Aorta (tissue), 5 donors: ENCODE data around the gene DPCD. TPM values are rescaled to one million over a fixed set of nuclear protein-coding genes. Genes with fewer than 3 reads are reported as not detected.

ENCODE experiments used
- ATAC-seq: fragments of 200-7000 bp; cut with Tn5 transposase; one replicate; pipeline ENCODE4 v1.9.1; 2022; ENCODE audit warnings: moderate library complexity; ENCODE audit not compliant: low FRiP score
- DNase-seq, 2 donors: peaks; one replicate each; pipeline ENCODE4 v3.0.0-alpha.2; 2020
- H3K27ac ChIP-seq, 2 donors: one replicate each; pipeline ENCODE4 v1.5.1; 2013; ENCODE audit warnings: low read length in 2 of 2, mild to moderate bottlenecking in 2 of 2, moderate library complexity in 2 of 2, control low read depth in 1 of 2, inconsistent platforms in 1 of 2, low read depth in 1 of 2
- H3K27me3 ChIP-seq, 2 donors: one replicate each; pipeline ENCODE4 v1.6.1; 2013; ENCODE audit warnings: control low read depth in 1 of 2, low read length in 1 of 2, mild to moderate bottlenecking in 1 of 2, moderate library complexity in 1 of 2; ENCODE audit not compliant: insufficient read depth in 2 of 2, control insufficient read depth in 1 of 2
- H3K36me3 ChIP-seq, 2 donors: one replicate each; pipeline ENCODE4 v1.6.1; 2013; ENCODE audit warnings: control low read depth in 1 of 2, low read length in 1 of 2, mild to moderate bottlenecking in 1 of 2; ENCODE audit not compliant: insufficient read depth in 2 of 2, control insufficient read depth in 1 of 2
- H3K4me1 ChIP-seq, 2 donors: one replicate each; pipeline ENCODE4 v1.6.1; 2013; ENCODE audit warnings: low read length in 2 of 2, control low read depth in 1 of 2, mild to moderate bottlenecking in 1 of 2, moderate library complexity in 1 of 2; ENCODE audit not compliant: insufficient read depth in 2 of 2, control insufficient read depth in 1 of 2
- H3K4me3 ChIP-seq, 2 donors: one replicate each; pipeline ENCODE4 v1.5.1; 2013; ENCODE audit warnings: low read length in 2 of 2, control low read depth in 1 of 2, mild to moderate bottlenecking in 1 of 2
- H3K9me3 ChIP-seq: one replicate; pipeline ENCODE4 v1.6.1; 2013; ENCODE audit warnings: mild to moderate bottlenecking, low read length; ENCODE audit not compliant: control insufficient read depth
- WGBS, 2 donors: extraction: QIAGEN DNeasy Blood & Tissue Kit; methylation state at CpG; one replicate each; pipeline ENCODE4 v1.1.7; 2013; 5-methylcytosine and 5-hydroxymethylcytosine counted together
- intact Hi-C, 2 donors: fragments of 100-400 bp; cut with DNase I; formaldehyde crosslinking; loops; one replicate each; pipeline versions ENCODE4 v1.14.2 to v1.15.0; 2022
- long read RNA-seq, 2 donors: library from polyadenylated mRNA; unstranded; transcript quantifications; one replicate each; pipeline ENCODE4 v2.0.0, GENCODE V29; 2020 to 2021
- polyA plus RNA-seq, 2 donors: library from polyadenylated mRNA; stranded (reverse); fragments of 200-250 nt; gene quantifications; one replicate each; pipeline ENCODE4 v1.2.3, GENCODE V29; 2013
- total RNA-seq, 2 donors: library from RNA; stranded (reverse); fragmentation: NEBNext Ultra II Directional; extraction: Animal tissue kit (Norgen Biotek cat#: 25700); gene quantifications; one replicate each; pipeline ENCODE4 v1.2.1, GENCODE V29; 2021
- donor health status: healthy with polysubstance abuse.
- donor health status: Bipolar disorder and iron deficiency.
- donor health status: DM: no; HTN: no; CAD: no.
- donor health status: DM: no; HTN: no; CAD: no.
- donor health status: DM: yes; HTN: yes; CAD: no.

The DPCD gene
- total RNA-seq (1 to 10 TPM; 5.5 to 9.8 TPM), polyA plus RNA-seq (10 to 100 TPM; 11.9 to 27.6 TPM)
- long read RNA-seq, donor 1, transcript DPCD-202 (6 exons, 858 nt): major isoform, 7 of 14 reads
- long read RNA-seq, donor 1, partial matches to known transcripts: 0 of 14 reads
- long read RNA-seq, donor 1, other reads (novel, unspliced or antisense): 7 of 14 reads
- long read RNA-seq, donor 2, transcript DPCD-202 (6 exons, 858 nt): major isoform, 5 of 7 reads
- long read RNA-seq, donor 2, partial matches to known transcripts: 0 of 7 reads
- long read RNA-seq, donor 2, other reads (novel, unspliced or antisense): 2 of 7 reads

DNA sequence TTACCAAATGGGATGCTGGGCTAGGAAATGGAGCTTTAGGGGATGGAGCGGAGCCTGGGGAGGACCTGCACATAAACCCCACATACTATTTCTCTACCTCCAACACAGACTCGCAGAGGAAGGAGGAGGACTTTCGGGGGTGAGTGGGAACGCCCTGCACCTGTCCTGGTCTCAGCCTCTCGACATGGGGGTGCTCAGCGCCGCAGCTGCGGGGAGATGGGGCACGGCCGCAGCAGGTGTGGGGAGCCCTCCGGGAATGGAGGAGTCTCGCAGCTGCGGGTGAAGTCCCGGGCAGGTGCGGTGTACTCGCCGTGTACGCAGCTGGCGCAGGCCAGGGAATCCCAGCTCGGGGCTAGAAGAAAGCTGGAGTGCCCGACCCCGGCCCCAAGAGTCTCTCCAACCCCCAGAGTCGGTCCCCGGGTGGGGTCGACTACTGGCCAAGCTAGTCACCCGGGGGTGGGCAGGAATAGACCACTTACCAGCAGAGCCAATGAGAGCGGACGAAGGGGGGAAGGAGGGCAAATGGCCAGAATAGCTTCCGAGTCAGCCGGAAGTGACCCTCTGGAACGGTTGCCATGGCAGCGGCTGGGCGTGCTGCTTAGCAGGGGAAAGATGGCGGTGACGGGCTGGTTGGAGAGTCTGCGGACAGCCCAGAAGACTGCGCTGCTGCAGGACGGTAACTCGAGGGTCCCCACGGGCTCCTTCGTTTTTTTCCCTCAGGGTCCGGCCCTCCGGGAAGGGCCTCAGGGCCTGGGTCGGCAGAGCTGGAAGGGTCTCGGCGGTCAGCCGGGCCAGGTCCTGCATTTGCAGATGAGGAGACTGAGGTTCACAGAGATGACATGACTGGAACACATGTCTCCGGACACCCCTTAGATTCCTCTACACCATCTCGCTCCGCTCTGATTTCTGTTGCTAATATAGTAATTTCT is at the start of gene DPCD, which contains the start of gene POLL:
DPCD (plus strand) TSS at position 597 of the 929 bp plus-strand sequence; CDS start at position 613, 16 bp downstream.
POLL (minus strand) TSS at position 533 of the 929 bp plus-strand sequence. CDS start 897 bp downstream, outside the sequence.
- Histone ChIP-seq H3K27me3 (no peaks in the 10 kb centered on the region), H3K27ac (peak within 1 kb of the TSS in 1 of 2 donors; percentile 13), H3K4me1 (peaks cover 0 to 6% of the 10 kb centered on the region in 2 donors), H3K4me3 (peak within 1 kb of the TSS; percentile 68 to 85), H3K9me3 (no peaks in the 10 kb centered on the region), H3K36me3 (peaks cover 0 to 2% of the 10 kb centered on the region in 2 donors)
- 1% methylated on average over 50 of the region's 50 CpGs for WGBS, 2 donors
- intact Hi-C loops: no loop called here
- DNase-seq: peak; percentile 99
- ATAC-seq: peak; percentile 95

DNA sequence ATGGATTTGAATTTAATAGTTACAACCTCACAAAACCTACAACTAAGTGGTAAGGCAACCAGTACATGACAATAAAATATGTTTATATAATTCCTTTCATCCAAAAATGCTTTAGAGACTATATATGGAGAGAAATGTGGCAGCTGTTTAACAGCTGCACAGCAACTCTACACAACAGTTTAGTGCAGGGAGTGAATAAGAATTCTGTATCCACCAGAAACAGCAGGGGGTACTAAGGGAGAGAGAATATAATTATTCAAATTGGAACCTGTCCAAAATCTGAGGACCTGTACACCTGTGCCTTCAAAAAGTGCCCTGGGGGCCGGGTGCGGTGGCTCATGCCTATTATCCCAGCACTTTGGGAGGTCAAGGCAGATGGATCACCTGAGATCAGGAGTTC is 49.7 kb upstream of the DPCD start:
- DNase-seq (no peak), ATAC-seq (no peak)
- Histone ChIP-seq H3K36me3 (peaks cover 0 to 6% of the 10 kb centered on the region in 2 donors), H3K4me1 (no peaks in the 10 kb centered on the region), H3K27me3 (no peaks in the 10 kb centered on the region), H3K9me3 (no peaks in the 10 kb centered on the region), H3K4me3 (no peak overlapping the region), H3K27ac (no peak overlapping the region)
- intact Hi-C loops: no loop called here
- 93 to 95% methylated on average over 2 of the region's 2 CpGs for WGBS, 2 donors

- no peak for ATAC-seq
- H3K36me3 ChIP-seq: no peaks in the 10 kb centered on the region
- H3K4me1 ChIP-seq: no peaks in the 10 kb centered on the region
- no peaks in the 10 kb centered on the region for H3K9me3 ChIP-seq
- intact Hi-C loops: no loop called here
- no peak for DNase-seq
- no peaks in the 10 kb centered on the region for H3K27me3 ChIP-seq
- no peak overlapping the region for H3K27ac ChIP-seq
- H3K4me3 ChIP-seq: no peak overlapping the region
Measured at GRCh38 chr10:101545898-101546297, 42.2 kb upstream of the DPCD start.

DNA sequence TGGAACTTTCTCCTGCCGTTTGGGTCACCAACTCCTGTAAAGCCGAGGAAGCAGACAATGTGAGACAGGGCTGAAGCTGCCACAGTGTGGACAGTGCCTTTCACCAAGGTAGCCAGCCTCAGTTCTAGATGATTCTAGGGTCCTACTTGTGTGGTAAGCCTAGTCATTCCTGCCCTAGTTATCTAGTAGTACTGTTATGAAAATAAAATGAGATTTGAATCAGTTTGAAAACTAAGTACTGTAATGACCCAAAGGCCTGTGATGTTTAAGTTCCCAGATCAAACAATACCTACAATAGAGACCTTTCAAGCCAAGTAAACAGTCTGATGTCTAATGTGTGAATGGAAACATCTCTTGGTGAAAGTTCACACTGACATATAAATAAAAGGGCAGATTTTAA is 37.2 kb upstream of the DPCD start:
- Histone ChIP-seq H3K27ac (no peak overlapping the region), H3K36me3 (peaks cover 1 to 8% of the 10 kb centered on the region in 2 donors), H3K9me3 (no peaks in the 10 kb centered on the region), H3K4me3 (no peak overlapping the region), H3K4me1 (no peaks in the 10 kb centered on the region), H3K27me3 (no peaks in the 10 kb centered on the region)
- intact Hi-C loops: no loop called here
- ATAC-seq (no peak), DNase-seq (no peak)
- WGBS, 2 donors: 94% methylated on average over 2 of the region's 2 CpGs

GRCh38 chr10:101552442-101552841 is 35.7 kb upstream of the DPCD start:
- Histone ChIP-seq H3K4me3 (no peak overlapping the region), H3K27ac (no peak overlapping the region), H3K4me1 (no peaks in the 10 kb centered on the region), H3K9me3 (no peaks in the 10 kb centered on the region), H3K27me3 (no peaks in the 10 kb centered on the region), H3K36me3 (peaks cover 1 to 8% of the 10 kb centered on the region in 2 donors)
- WGBS, 2 donors: 97% methylated on average over 3 of the region's 3 CpGs
- ATAC-seq (no peak), DNase-seq (no peak)
- intact Hi-C loops: no loop called here

DNA sequence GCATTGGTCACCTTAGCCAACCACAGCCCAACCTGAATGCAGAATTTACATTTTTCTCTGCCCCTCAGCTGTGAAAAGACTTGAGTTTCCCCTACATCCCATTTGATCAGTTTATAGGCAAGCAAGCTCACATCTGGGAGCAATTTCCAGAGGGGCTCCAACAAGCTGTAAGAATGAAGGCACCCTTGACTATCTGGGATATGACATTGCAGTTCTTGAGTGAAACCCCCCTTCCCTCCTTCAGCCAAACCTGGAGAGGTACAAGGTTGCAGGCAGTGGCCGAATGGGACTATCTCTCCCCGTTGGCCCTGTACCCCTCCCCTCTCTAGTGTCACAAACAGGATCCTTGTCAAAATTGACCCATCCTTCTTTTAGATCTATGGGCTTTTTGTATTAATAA is 30.6 kb upstream of the DPCD start:
- no peaks in the 10 kb centered on the region for H3K9me3 ChIP-seq
- H3K27me3 ChIP-seq: no peaks in the 10 kb centered on the region
- peaks cover 1 to 8% of the 10 kb centered on the region in 2 donors for H3K36me3 ChIP-seq
- H3K4me3 ChIP-seq: no peak overlapping the region
- H3K27ac ChIP-seq: no peak overlapping the region
- 83 to 85% methylated on average over 2 of the region's 2 CpGs for WGBS, 2 donors
- ATAC-seq (no peak), DNase-seq (no peak)
- intact Hi-C loops: no loop called here
- no peaks in the 10 kb centered on the region for H3K4me1 ChIP-seq

DNA sequence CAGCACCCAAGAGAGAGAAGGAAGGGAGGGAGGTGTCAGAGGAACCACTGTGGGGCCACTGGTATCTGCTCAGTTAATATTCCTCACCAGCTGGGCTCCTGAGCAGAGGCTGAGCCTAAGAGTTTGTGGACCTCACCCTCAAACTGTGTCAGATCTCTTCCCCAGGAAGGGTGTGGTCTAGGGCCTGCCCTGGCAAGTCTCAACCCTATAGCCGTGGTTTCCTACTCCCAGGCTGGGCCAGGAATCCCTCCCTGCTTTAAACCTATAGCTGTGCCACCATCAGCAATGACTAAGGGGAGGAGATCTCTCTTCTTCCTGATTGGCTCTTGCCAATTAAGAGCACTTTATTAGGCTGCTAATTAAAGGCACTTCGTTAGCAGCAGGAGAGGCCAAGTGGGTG is 29.9 kb upstream of the DPCD start:
- H3K4me1 ChIP-seq: no peaks in the 10 kb centered on the region
- 76 to 79% methylated on average over 2 of the region's 2 CpGs for WGBS, 2 donors
- H3K36me3 ChIP-seq: peaks cover 0 to 8% of the 10 kb centered on the region in 2 donors
- no peaks in the 10 kb centered on the region for H3K27me3 ChIP-seq
- intact Hi-C loops: no loop called here
- no peak overlapping the region for H3K27ac ChIP-seq
- no peak for DNase-seq
- H3K9me3 ChIP-seq: no peaks in the 10 kb centered on the region
- no peak overlapping the region for H3K4me3 ChIP-seq
- ATAC-seq: no peak

DNA sequence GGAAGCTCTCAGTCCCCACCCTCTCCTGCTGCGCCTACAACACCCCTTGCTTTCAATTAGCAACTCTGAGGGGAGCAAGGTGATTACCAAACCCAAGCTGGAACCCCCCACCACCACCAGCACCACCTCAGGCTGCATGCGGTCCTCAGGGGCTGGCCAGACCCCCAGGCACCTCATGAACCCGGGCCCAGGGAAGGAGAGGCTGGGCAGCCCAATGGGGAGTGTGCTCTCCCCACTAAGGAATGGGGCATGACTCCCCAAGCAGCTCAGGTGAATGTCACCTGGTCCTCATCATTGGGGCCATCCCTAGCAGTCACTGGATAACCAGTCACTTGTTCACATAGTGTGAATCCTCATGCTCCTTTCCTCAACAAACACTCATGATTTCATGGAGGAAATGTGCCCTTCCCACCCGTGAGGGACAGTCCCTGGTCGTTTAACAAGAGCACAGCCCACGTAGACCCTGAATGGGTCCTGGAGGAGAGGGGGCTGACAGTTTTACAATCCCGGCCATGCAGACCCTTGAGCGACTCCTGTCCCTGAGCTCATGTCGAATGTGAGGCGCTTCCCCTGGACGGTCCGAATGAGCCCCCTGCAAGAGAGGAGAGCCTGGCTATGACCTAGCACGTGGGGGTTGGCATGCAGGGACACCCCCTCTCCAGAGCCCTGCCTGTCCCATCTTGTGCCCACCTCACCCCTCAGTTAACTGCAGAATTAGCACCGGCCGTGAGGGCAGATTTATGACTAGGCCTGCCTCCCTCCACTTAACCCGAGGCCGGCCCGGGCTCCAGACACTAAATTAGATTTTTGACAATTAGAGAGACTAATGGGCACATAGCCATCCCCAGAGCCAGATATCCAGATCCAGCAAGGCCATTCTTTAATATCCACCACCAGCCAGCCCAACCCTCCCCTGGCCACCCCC is 29.2 kb upstream of the DPCD start:
- no peak for DNase-seq
- intact Hi-C loops: no loop called here
- Histone ChIP-seq H3K4me1 (no peaks in the 10 kb centered on the region), H3K27ac (no peak overlapping the region), H3K36me3 (peaks cover 0 to 1% of the 10 kb centered on the region in 2 donors), H3K9me3 (no peaks in the 10 kb centered on the region), H3K27me3 (no peaks in the 10 kb centered on the region), H3K4me3 (no peak overlapping the region)
- 45 to 55% methylated on average over 18 of the region's 18 CpGs for WGBS, 2 donors
- ATAC-seq: no peak
